Measurements from ENCODE around the gene B3GAT2. TPM values are rescaled to one million over a fixed set of nuclear protein-coding genes. Genes with fewer than 3 reads are reported as not detected.

B3GAT2 gene
- under 1 TPM in 1 of 3 donors, not detected in 2; 0.13 TPM for total RNA-seq
- long read RNA-seq, donor 1 = 0 reads
- long read RNA-seq, donor 2 = 0 reads

- intact Hi-C loops (cut with DNase I, micrococcal nuclease) = loop anchor here in 1 of 2 donors (10.0 kb wide), 1 partner anchor 252 kb away; no protein-coding TSS in a partner anchor
- no peak within 1 kb of the TSS for H3K4me3 ChIP-seq
- TF ChIP-seq CTCF (IDR thresholded peaks at IDR 0.05) = no peak
- ATAC-seq (peak; percentile 22), DNase-seq (peak in 2 of 3 donors; percentile 5 to 19)
- no peaks in the 10 kb centered on the region for H3K9me3 ChIP-seq
- no peaks in the 10 kb centered on the region for H3K36me3 ChIP-seq (ENCODE audit: low read depth)
- peaks cover 21% of the 10 kb centered on the region for H3K4me1 ChIP-seq (ENCODE audit: low read depth)
These were observed at the start of gene B3GAT2 for GRCh38 chr6:70956451-70957283. B3GAT2 (minus strand) TSS chr6:70957060; CDS start chr6:70956429, 631 bp downstream.

GRCh38 chr6:70998148-70998547 is 41.3 kb upstream of the B3GAT2 start:
- Histone ChIP-seq H3K36me3 (ENCODE audit: low read depth) (no peaks in the 10 kb centered on the region), H3K4me1 (ENCODE audit: low read depth) (no peaks in the 10 kb centered on the region), H3K4me3 (no peak overlapping the region), H3K9me3 (no peaks in the 10 kb centered on the region)
- ATAC-seq (no peak), DNase-seq (no peak)
- no peak for TF ChIP-seq CTCF (IDR thresholded peaks at IDR 0.05)
- intact Hi-C loops (cut with DNase I, micrococcal nuclease) = no loop called here

GRCh38 chr6:70997379-70997778 is 40.5 kb upstream of the B3GAT2 start:
- intact Hi-C loops (cut with DNase I, micrococcal nuclease) = no loop called here
- TF ChIP-seq CTCF (IDR thresholded peaks at IDR 0.05) = no peak
- ATAC-seq = no peak
- H3K36me3 ChIP-seq (ENCODE audit: low read depth) = no peaks in the 10 kb centered on the region
- no peak overlapping the region for H3K4me3 ChIP-seq
- H3K9me3 ChIP-seq = no peaks in the 10 kb centered on the region
- DNase-seq = no peak
- H3K4me1 ChIP-seq (ENCODE audit: low read depth) = no peaks in the 10 kb centered on the region

GRCh38 chr6:70996106-70996505 is 39.2 kb upstream of the B3GAT2 start:
- intact Hi-C loops (cut with DNase I, micrococcal nuclease) = no loop called here
- Histone ChIP-seq H3K36me3 (ENCODE audit: low read depth) (no peaks in the 10 kb centered on the region), H3K4me1 (ENCODE audit: low read depth) (no peaks in the 10 kb centered on the region), H3K4me3 (no peak overlapping the region), H3K9me3 (no peaks in the 10 kb centered on the region)
- ATAC-seq = no peak
- TF ChIP-seq CTCF (IDR thresholded peaks at IDR 0.05) = no peak
- no peak for DNase-seq

- intact Hi-C loops (cut with DNase I, micrococcal nuclease) = no loop called here
- ATAC-seq (no peak), DNase-seq (no peak)
- H3K9me3 ChIP-seq = no peaks in the 10 kb centered on the region
- no peaks in the 10 kb centered on the region for H3K4me1 ChIP-seq (ENCODE audit: low read depth)
- TF ChIP-seq CTCF (IDR thresholded peaks at IDR 0.05) = no peak
- H3K36me3 ChIP-seq (ENCODE audit: low read depth) = no peaks in the 10 kb centered on the region
- no peak overlapping the region for H3K4me3 ChIP-seq
These were observed 38.6 kb upstream of the B3GAT2 start for GRCh38 chr6:70995411-70995810.
